Islet precursor cell (in vitro differentiated cells): ENCODE measurements around the gene RBM5.
"Not testable (repeated sequence)": the region's sequence is repeated elsewhere in the genome, so short reads cannot be mapped to it uniquely, and the experiment has no call there.

Experiments used
- DNase-seq: peaks from one replicate; pipeline ENCODE4 v3.0.0-alpha.2; 2018

The RBM5 gene

DNA sequence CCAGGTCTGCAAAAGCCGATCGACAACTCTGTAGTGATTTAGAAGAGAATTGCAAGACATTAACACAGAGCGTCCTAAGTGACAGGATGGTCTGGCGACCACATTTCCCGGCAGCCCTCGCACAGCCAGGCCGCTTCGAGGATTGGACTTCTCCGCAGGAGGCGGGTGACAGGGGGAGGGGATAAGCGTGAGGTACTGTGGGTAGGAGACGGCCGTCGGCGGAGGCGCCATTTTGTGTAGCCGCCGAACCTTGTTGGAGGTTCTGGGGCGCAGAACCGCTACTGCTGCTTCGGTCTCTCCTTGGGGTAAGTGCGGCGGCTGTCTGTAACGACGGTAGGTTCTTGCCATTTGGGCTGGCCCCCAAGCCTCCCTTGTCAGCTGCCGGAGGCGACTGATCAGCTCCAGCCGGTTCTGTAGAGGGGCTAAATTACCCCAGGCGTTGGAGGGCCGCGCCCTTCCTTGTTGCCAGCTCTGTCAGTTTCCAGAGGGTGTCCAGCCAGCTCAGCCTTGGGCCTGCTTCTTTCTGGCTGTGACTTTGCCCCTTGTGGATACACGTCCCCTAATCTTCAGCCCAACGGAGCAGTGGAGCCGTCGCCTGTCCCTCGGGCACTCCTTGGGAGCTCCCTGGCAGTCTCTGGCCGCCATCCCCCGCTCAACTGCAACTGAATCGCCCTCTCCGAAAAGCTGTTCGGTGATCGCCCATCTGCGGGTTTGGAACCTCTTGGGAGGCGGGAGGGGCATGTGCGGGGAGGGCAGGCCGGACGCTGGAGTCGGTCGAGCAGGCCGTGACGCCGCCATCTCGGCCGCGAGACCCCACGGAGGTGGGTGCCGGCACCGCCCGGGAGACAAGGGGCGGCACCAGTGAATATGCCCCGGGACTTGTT lies at the start of gene RBM5:
TSS of gene RBM5 (plus strand) at position 195 of the 884 bp plus-strand sequence. CDS start 1,516 bp downstream, outside the sequence.
- DNase-seq = peak; percentile 96

- no peak for DNase-seq
Measured at GRCh38 chr3:50044976-50045375, 43.7 kb upstream of the RBM5 start.

DNA sequence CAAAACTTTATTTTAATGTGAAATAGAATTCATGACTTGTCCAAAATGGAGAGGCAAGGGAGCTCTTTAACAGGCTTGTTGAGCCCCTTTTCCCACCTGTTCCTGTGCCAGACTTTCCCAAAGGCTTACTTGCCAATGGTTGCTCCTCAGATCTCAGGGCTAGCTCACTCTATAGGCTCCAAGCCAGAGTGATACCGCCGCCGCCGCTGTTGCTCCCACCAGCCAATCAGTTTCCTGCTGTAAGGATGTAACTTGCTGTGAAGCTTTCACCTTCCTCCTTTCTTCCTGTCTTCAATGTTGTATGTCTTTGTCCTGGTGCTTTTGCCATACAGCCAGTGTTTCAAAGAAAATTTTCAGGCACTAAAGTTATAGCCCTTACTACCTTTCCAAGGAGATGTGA lies 41.3 kb upstream of the RBM5 start:
- DNase-seq = no peak

DNA sequence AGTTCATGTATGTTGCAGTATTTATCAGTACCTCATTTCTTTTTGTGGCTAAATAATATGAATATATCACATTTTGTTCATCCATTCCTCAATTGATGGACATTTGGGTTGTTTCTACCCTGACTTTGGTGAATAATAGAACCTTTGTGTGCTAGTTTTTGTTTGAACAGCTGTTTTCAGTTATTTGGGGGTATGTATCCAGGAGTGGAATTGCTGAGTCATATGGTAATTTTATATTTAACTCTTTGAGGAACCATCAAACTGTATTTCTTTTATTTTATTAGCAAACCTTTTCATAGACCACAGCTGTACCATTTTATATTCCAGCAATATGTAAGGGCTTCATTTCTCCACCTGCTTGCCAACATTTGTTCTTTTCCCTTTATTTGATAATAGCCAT lies 38.4 kb upstream of the RBM5 start:
- DNase-seq = no peak

GRCh38 chr3:50057756-50058155 lies 31.0 kb upstream of the RBM5 start:
- no peak for DNase-seq

- no peak for DNase-seq
Measured at GRCh38 chr3:50068134-50068533, 20.6 kb upstream of the RBM5 start.

DNA sequence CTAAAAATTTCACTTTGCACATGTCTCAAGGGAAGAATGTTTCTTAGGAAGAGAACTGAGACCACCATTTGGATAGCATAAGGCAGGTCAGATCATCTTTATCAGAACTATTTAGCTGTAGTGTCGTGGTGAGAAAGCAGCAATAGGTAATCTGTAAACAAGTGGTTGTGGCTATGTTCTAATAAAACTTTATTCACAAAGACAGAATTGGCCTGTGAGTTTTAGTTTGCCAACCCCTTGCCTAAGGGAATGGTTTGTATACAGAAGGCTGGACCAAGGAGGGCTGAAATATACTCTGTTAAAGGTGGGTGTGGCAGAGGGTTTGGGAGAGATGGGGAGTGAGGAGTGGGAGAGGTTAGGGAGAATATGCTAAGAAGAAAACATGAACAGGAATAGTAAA lies 10.6 kb upstream of the RBM5 start:
- no peak for DNase-seq

DNA sequence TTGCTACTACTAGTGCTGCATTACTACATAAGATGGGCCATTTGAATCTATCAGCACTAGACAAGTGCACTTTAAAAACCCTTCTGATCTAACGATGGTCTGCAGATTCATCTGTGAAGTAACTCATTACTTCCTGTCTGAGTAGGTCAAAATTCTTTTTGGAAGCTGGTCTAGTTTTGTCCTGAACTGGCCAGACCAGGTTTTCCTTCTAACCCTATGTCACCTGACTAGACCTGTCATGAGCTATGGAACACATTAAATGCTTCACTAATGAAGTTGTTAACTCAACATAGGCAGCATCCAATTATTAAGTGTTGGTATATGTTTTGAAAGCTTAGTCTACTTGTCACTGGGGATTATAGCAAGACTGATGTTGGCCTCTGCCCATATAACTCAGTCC lies 10.1 kb upstream of the RBM5 start:
- DNase-seq = no peak

- DNase-seq = not testable (repeated sequence)
Measured at GRCh38 chr3:50084951-50085350, 3.8 kb upstream of the RBM5 start.

DNA sequence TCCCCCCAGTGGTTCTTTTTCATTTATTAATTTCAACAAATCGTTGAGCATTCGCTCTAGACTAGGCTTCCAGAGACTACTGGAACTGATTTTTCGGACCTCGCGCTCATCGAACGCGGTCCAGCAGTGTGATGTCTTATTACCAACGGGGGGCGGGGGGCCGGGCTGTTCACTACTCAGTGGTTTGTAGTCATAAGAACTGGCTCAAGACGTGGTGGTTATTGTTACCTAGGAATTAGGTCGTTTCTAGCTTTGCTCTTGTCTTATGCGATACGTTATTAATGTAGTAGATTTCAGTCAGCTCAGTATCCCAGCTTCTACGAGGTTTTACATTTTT lies 858 bp downstream of the RBM5 start:
- peak; percentile 58 for DNase-seq

GRCh38 chr3:50090984-50091383 lies 2.3 kb downstream of the RBM5 start:
- DNase-seq = no peak

- no peak for DNase-seq
Measured at GRCh38 chr3:50095352-50095998, 6.8 kb downstream of the RBM5 start.

GRCh38 chr3:50100386-50100785 lies 11.7 kb downstream of the RBM5 start:
- no peak for DNase-seq

- no peak for DNase-seq
Measured at GRCh38 chr3:50100956-50101845, 12.5 kb downstream of the RBM5 start.

DNA sequence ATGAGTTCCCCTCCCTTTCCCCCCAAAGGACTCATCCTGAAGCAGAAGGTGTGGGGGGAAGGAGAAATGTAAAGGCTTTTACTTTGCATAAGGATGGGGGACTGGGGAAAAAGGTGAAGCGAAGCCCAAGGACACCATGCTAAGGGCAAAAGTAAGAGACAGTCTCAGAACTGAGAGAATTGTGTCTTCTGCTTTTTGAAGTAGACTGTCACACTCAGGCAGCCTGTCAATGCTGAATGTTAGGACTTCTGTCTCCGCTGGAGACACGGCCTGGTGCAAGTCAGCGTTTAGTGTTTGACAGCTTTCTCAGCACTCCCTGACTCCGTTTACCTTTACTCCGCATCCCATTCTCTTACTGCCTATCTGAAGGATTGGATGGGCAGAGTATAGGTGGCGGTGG lies 13.8 kb downstream of the RBM5 start:
- no peak for DNase-seq

DNA sequence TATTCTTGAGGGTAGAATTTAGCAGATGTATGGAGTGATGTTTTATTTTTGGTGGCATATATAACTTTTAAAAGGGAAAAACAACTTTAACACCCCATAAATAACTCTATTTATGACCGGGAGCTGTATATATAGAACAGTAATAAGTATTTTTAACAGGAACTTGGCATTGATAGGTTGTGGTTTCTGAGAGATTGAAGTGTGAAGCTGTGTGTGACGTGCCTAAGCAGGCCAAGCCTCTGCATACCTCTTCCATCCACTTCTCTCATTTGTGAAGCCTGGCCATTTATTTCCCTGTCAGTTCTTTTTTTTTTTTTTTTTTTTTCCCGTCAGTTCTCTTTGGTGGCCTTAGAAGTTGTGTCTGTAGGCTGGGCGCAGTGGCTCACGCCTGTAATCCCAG lies 23.0 kb downstream of the RBM5 start:
- DNase-seq = no peak

DNA sequence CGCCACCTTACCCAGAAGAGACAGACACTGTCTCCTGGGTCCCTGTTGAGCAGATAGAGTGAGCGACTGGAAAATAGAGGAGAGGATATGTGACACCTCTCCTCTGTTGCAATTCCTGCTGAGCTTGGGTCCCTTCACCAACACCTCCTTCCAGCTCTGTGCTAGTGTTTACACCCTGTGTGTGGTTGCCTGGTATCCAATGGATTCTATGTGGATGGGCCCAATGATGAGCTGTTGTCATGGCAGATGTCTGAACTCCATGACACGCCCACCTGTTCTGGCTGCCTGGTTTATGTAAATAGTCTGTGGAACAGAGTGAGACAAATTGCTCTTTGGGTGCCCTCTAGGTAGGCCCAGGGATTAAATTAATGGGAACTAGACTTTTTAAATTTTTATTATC lies 23.7 kb downstream of the RBM5 start:
- no peak for DNase-seq

DNA sequence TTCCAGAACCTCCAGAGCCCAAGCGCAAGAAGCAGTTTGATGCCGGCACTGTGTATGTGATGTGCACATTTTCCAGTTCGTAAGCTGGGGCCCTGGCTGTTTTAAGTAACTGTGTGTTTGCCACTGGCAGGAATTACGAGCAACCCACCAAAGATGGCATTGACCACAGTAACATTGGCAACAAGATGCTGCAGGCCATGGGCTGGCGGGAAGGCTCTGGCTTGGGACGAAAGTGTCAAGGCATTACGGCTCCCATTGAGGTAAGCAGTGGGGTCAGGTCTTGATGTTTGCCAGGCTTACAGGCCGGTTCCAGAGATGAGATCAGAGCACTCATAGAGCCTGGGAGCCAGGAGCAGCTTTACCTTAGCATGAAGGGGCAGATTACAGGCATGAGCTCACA lies 28.4 kb downstream of the RBM5 start:
- no peak for DNase-seq

GRCh38 chr3:50118237-50118636 lies 29.5 kb downstream of the RBM5 start:
- no peak for DNase-seq

- no peak for DNase-seq
Measured at GRCh38 chr3:50119786-50120185, 31.1 kb downstream of the RBM5 start.

- DNase-seq = no peak
Measured at GRCh38 chr3:50120364-50121071, 31.8 kb downstream of the RBM5 start.

- peak; percentile 86 for DNase-seq
Measured at GRCh38 chr3:50121072-50122032, 32.6 kb downstream of the RBM5 start.
